ENCODE data around the gene WIPF1.

DNA sequence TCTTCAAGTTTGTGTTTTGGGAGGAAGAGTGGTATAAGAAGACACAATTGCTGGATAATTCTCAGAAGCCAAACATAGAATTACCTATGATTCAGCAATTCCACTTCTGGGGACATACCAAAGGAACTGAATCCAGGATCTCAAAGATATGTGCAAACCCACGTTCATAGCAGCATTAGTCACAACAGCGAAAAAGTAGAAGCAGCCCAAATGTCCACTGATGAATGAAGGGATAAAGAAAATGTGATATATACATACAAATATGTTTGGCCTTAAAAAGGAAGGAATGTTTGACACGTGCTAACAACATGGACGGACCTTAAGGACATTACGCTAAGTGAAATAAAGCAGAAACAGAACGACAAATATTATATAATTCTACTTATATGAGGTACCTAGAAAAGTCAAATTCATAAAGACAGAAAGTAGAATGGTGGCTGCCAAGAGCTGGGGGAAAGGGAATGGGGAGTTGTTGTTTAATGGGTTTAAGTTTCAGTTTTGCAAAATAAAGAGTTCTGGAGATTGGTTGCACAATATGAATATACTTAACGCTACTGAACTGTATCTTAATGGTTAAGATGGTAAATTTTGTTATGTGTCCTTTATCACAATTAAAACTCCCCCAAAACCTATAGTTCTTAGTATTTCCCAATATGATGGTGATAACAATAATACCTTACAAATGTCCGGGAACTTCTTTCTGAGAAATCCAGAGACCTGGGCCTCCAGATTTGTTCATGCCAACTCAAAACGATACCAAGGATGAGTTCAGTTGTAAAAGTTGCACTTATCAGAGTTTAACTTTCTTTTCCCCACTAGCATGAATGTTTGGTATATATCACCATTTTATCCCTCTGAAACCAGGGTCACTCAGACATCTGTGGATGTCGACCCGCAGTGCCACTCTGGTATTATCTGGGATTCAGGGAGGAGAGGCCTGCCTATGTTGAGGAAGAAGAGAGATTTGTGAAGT is 33.7 kb upstream of the WIPF1 start:
- TF ChIP-seq CTCF (IDR thresholded peaks at IDR 0.05) (no peak), POLR2A (IDR thresholded peaks at IDR 0.05) (no peak)
